Breast epithelium (tissue), 3 donors: ENCODE measurements around the gene HSP90AB1.

ENCODE experiments used
- POLR2AphosphoS5 ChIP-seq, 3 donors: sonication (generic); formaldehyde crosslinking; IDR thresholded peaks; one replicate each; pipeline ENCODE4 v1.6.1; 2017; ENCODE audit warnings: antibody characterized with exemption in 3 of 3
- TF ChIP-seq, protein P1 (sequence below), 3 donors: fragments of 450-650 bp; IDR thresholded peaks; one replicate each; pipeline ENCODE4 v1.5.1; 2016 to 2017; ENCODE audit warnings: antibody characterized with exemption in 3 of 3, mild to moderate bottlenecking in 3 of 3, moderate library complexity in 3 of 3

DNA sequence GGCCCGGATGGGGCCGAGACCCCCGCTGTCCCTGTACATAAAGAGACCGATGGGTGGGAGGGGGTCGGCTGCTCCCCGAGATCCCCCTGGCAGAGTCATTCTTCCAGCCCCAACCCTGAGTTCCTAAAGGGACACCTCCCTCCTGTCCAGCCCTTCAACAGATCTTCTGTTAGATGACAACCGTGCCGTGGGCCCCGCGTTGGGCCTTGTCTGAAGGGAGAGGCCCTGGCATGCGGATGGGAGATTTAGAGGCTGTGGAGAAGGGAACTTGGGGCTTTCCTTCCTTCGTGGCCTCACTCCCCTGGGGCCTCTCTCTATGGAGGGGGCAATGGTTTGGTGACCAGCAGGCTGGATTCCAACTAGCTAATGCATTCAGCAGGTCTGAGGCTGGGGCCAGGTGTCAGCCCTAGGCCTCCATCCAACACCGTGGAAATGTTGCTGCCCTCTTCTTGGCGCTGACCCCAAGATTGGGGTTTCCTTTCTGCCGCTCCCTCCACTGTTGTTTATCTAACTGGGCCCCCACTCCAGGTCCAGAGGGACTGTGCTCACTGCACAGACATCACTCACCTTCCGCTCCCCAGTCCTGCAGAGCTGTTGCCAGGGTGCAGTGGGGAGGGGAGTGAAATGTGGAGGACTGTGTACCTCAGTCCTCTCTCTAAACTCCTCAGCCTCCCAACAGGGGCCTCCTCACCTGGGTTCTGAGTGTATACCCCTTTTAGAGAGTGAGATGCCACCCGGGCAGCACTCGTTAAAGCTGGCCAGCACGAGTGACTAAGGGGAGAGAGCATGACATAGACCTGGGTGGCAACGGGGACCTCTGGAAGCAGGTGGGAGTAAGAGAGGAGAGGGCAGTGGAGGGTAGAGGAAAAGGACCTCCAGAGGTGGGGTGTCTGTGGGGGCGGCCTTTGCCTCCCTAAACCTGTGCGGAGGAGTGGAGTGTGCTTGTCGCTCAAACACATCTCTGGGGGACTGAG lies 30.1 kb downstream of the HSP90AB1 start:
- TF ChIP-seq, protein P1, sequence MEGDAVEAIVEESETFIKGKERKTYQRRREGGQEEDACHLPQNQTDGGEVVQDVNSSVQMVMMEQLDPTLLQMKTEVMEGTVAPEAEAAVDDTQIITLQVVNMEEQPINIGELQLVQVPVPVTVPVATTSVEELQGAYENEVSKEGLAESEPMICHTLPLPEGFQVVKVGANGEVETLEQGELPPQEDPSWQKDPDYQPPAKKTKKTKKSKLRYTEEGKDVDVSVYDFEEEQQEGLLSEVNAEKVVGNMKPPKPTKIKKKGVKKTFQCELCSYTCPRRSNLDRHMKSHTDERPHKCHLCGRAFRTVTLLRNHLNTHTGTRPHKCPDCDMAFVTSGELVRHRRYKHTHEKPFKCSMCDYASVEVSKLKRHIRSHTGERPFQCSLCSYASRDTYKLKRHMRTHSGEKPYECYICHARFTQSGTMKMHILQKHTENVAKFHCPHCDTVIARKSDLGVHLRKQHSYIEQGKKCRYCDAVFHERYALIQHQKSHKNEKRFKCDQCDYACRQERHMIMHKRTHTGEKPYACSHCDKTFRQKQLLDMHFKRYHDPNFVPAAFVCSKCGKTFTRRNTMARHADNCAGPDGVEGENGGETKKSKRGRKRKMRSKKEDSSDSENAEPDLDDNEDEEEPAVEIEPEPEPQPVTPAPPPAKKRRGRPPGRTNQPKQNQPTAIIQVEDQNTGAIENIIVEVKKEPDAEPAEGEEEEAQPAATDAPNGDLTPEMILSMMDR (IDR thresholded peaks at IDR 0.05), result no peak
- TF ChIP-seq POLR2AphosphoS5 (IDR thresholded peaks at IDR 0.05), result no peak
